ENCODE measurements around the gene TIMM22. TPM values are rescaled to one million over a fixed set of nuclear protein-coding genes. Genes with fewer than 3 reads are reported as not detected.

TIMM22 gene
- total RNA-seq, 1 experiment from 2014 or later: 23.2 TPM

GRCh38 chr17:1025733-1026598 lies 29.0 kb downstream of the TIMM22 start:
- H3K9me3 ChIP-seq (replicated peaks): no peaks in the 10 kb centered on the region
- no peak overlapping the region for H3K27ac ChIP-seq
- H3K4me1 ChIP-seq (replicated peaks): no peaks in the 10 kb centered on the region
- no peaks in the 10 kb centered on the region for H3K27me3 ChIP-seq (replicated peaks)
- DNase-seq (ENCODE audit: low read depth in 1 of 2, low spot score in 2 of 2): no peak
- no peak overlapping the region for H3K4me3 ChIP-seq
- H3K36me3 ChIP-seq: no peaks in the 10 kb centered on the region

- H3K27me3 ChIP-seq (replicated peaks): no peaks in the 10 kb centered on the region
- no peak for DNase-seq (ENCODE audit: low read depth in 1 of 2, low spot score in 2 of 2)
- H3K27ac ChIP-seq: no peak overlapping the region
- H3K4me3 ChIP-seq: no peak overlapping the region
- no peaks in the 10 kb centered on the region for H3K4me1 ChIP-seq (replicated peaks)
- H3K9me3 ChIP-seq (replicated peaks): no peaks in the 10 kb centered on the region
- H3K36me3 ChIP-seq: no peaks in the 10 kb centered on the region
These were observed 29.7 kb downstream of the TIMM22 start for GRCh38 chr17:1026599-1026975.

- Histone ChIP-seq H3K27me3 (replicated peaks) (no peaks in the 10 kb centered on the region), H3K36me3 (no peaks in the 10 kb centered on the region), H3K27ac (no peak overlapping the region), H3K4me1 (replicated peaks) (no peaks in the 10 kb centered on the region), H3K9me3 (replicated peaks) (no peaks in the 10 kb centered on the region), H3K4me3 (no peak overlapping the region)
- DNase-seq (ENCODE audit: low read depth in 1 of 2, low spot score in 2 of 2): no peak
These were observed 30.1 kb downstream of the TIMM22 start for GRCh38 chr17:1027044-1027443.

- no peak overlapping the region for H3K4me3 ChIP-seq
These were observed 32.4 kb downstream of the TIMM22 start for GRCh38 chr17:1029196-1029921.

GRCh38 chr17:1029922-1030644 lies 33.2 kb downstream of the TIMM22 start:
- Histone ChIP-seq H3K27ac (no peak overlapping the region), H3K9me3 (replicated peaks) (no peaks in the 10 kb centered on the region), H3K36me3 (no peaks in the 10 kb centered on the region), H3K4me3 (no peak overlapping the region), H3K4me1 (replicated peaks) (no peaks in the 10 kb centered on the region), H3K27me3 (replicated peaks) (no peaks in the 10 kb centered on the region)
- no peak for DNase-seq (ENCODE audit: low read depth in 1 of 2, low spot score in 2 of 2)

More at GRCh38 chr17:1029196-1029921, 32.4 kb downstream of the TIMM22 start:
- DNase-seq (ENCODE audit: low read depth in 1 of 2, low spot score in 2 of 2): no peak
- Histone ChIP-seq H3K4me1 (replicated peaks) (no peaks in the 10 kb centered on the region), H3K27me3 (replicated peaks) (no peaks in the 10 kb centered on the region), H3K36me3 (no peaks in the 10 kb centered on the region), H3K27ac (no peak overlapping the region), H3K9me3 (replicated peaks) (no peaks in the 10 kb centered on the region)

- DNase-seq (ENCODE audit: low read depth in 1 of 2, low spot score in 2 of 2): no peak
- H3K9me3 ChIP-seq (replicated peaks): no peaks in the 10 kb centered on the region
These were observed 34.0 kb downstream of the TIMM22 start for GRCh38 chr17:1030684-1031532.

GRCh38 chr17:1031711-1032110 lies 34.8 kb downstream of the TIMM22 start:
- H3K36me3 ChIP-seq: no peaks in the 10 kb centered on the region
- no peaks in the 10 kb centered on the region for H3K9me3 ChIP-seq (replicated peaks)
- no peak for DNase-seq (ENCODE audit: low read depth in 1 of 2, low spot score in 2 of 2)
- no peak overlapping the region for H3K4me3 ChIP-seq
- no peak overlapping the region for H3K27ac ChIP-seq
- H3K4me1 ChIP-seq (replicated peaks): no peaks in the 10 kb centered on the region
- H3K27me3 ChIP-seq (replicated peaks): no peaks in the 10 kb centered on the region

More at GRCh38 chr17:1030684-1031532, 34.0 kb downstream of the TIMM22 start:
- Histone ChIP-seq H3K36me3 (no peaks in the 10 kb centered on the region), H3K4me1 (replicated peaks) (no peaks in the 10 kb centered on the region), H3K4me3 (no peak overlapping the region), H3K27ac (no peak overlapping the region), H3K27me3 (replicated peaks) (no peaks in the 10 kb centered on the region)

- no peak for DNase-seq (ENCODE audit: low read depth in 1 of 2, low spot score in 2 of 2)
- H3K36me3 ChIP-seq: no peaks in the 10 kb centered on the region
- no peaks in the 10 kb centered on the region for H3K9me3 ChIP-seq (replicated peaks)
- no peak overlapping the region for H3K4me3 ChIP-seq
- H3K27me3 ChIP-seq (replicated peaks): no peaks in the 10 kb centered on the region
- H3K27ac ChIP-seq: no peak overlapping the region
- H3K4me1 ChIP-seq (replicated peaks): no peaks in the 10 kb centered on the region
These were observed 35.5 kb downstream of the TIMM22 start for GRCh38 chr17:1032391-1032790.

GRCh38 chr17:1033503-1033902 lies 36.6 kb downstream of the TIMM22 start:
- no peak overlapping the region for H3K27ac ChIP-seq
- H3K36me3 ChIP-seq: no peaks in the 10 kb centered on the region
- no peaks in the 10 kb centered on the region for H3K9me3 ChIP-seq (replicated peaks)
- no peaks in the 10 kb centered on the region for H3K4me1 ChIP-seq (replicated peaks)
- no peak for DNase-seq (ENCODE audit: low read depth in 1 of 2, low spot score in 2 of 2)
- H3K4me3 ChIP-seq: no peak overlapping the region
- no peaks in the 10 kb centered on the region for H3K27me3 ChIP-seq (replicated peaks)

- H3K9me3 ChIP-seq (replicated peaks): no peaks in the 10 kb centered on the region
- no peaks in the 10 kb centered on the region for H3K27me3 ChIP-seq (replicated peaks)
- H3K4me1 ChIP-seq (replicated peaks): no peaks in the 10 kb centered on the region
- no peak overlapping the region for H3K27ac ChIP-seq
- H3K36me3 ChIP-seq: no peaks in the 10 kb centered on the region
- no peak for DNase-seq (ENCODE audit: low read depth in 1 of 2, low spot score in 2 of 2)
- no peak overlapping the region for H3K4me3 ChIP-seq
These were observed 37.8 kb downstream of the TIMM22 start for GRCh38 chr17:1034652-1035210.

- no peaks in the 10 kb centered on the region for H3K4me1 ChIP-seq (replicated peaks)
These were observed 38.7 kb downstream of the TIMM22 start for GRCh38 chr17:1035546-1036170.

GRCh38 chr17:1036171-1036844 lies 39.4 kb downstream of the TIMM22 start:
- no peaks in the 10 kb centered on the region for H3K27me3 ChIP-seq (replicated peaks)
- H3K9me3 ChIP-seq (replicated peaks): no peaks in the 10 kb centered on the region
- H3K27ac ChIP-seq: no peak overlapping the region
- H3K36me3 ChIP-seq: 0 out of 2 replicates have a peak, but pooled peaks cover 2% of the 10 kb centered on the region
- no peak overlapping the region for H3K4me3 ChIP-seq
- no peak for DNase-seq (ENCODE audit: low read depth in 1 of 2, low spot score in 2 of 2)
- no peaks in the 10 kb centered on the region for H3K4me1 ChIP-seq (replicated peaks)

More at GRCh38 chr17:1035546-1036170, 38.7 kb downstream of the TIMM22 start:
- H3K27ac ChIP-seq: no peak overlapping the region
- DNase-seq (ENCODE audit: low read depth in 1 of 2, low spot score in 2 of 2): no peak
- no peaks in the 10 kb centered on the region for H3K36me3 ChIP-seq
- H3K4me3 ChIP-seq: no peak overlapping the region
- no peaks in the 10 kb centered on the region for H3K9me3 ChIP-seq (replicated peaks)
- H3K27me3 ChIP-seq (replicated peaks): no peaks in the 10 kb centered on the region

Measured in SJSA1 (cell line).